Esophagus muscularis mucosa (tissue), 4 donors: ENCODE measurements around the gene THSD4. TPM values are rescaled to one million over a fixed set of nuclear protein-coding genes. Genes with fewer than 3 reads are reported as not detected.
"Not testable (repeated sequence)": the region's sequence is repeated elsewhere in the genome, so short reads cannot be mapped to it uniquely, and the experiment has no call there.

Source experiments
- DNase-seq: peaks from one replicate; pipeline ENCODE4 v3.0.0-alpha.2; 2017; ENCODE audit errors: extremely low spot score
- H3K27ac ChIP-seq, 4 donors: fragments of 200-600 bp; sonication (generic); replicated peaks in 1 of 4; 1 replicate in 3 of 4; 2 replicates in 1 of 4; pipeline ENCODE4 v1.5.1; 2016 to 2019; ENCODE audit warnings: mild to moderate bottlenecking in 1 of 4
- H3K27me3 ChIP-seq, 4 donors: fragments of 200-600 bp; sonication (generic); one replicate each; pipeline versions ENCODE4 v1.5.1 to v1.6.0; 2016 to 2019
- H3K36me3 ChIP-seq, 4 donors: fragments of 200-600 bp; sonication (generic); one replicate each; pipeline ENCODE4 v1.5.1; 2016 to 2019
- H3K4me1 ChIP-seq, 4 donors: fragments of 200-600 bp; sonication (generic); one replicate each; pipeline ENCODE4 v1.5.1; 2016 to 2019
- H3K4me3 ChIP-seq, 4 donors: fragments of 200-600 bp; sonication (generic); 1 replicate in 2 of 4; 2 replicates in 2 of 4; pipeline ENCODE4 v1.5.1; 2016 to 2019; ENCODE audit warnings: mild to moderate bottlenecking in 4 of 4, moderate library complexity in 1 of 4
- H3K9me3 ChIP-seq, 4 donors: fragments of 200-600 bp; sonication (generic); 1 replicate in 3 of 4; 2 replicates in 1 of 4; pipeline ENCODE4 v1.5.1; 2016 to 2019
- EP300 ChIP-seq: sonication (generic); formaldehyde crosslinking; IDR thresholded peaks from one replicate; pipeline ENCODE4 v1.6.1; 2017; ENCODE audit warnings: antibody characterized with exemption
- POLR2A ChIP-seq: fragments of 450-650 bp; IDR thresholded peaks from one replicate; pipeline ENCODE4 v1.6.1; 2017; ENCODE audit warnings: antibody characterized with exemption, moderate library complexity, mild to moderate bottlenecking, low read depth
- POLR2AphosphoS5 ChIP-seq, 2 donors: sonication (generic); formaldehyde crosslinking; IDR thresholded peaks; one replicate each; pipeline ENCODE4 v1.6.1; 2017; ENCODE audit warnings: antibody characterized with exemption in 2 of 2
- WGBS: methylation state at CpG from one replicate; pipeline ENCODE4 v1.1.5; 2018; 5-methylcytosine and 5-hydroxymethylcytosine counted together
- intact Hi-C: fragments of 100-400 bp; cut with DNase I; formaldehyde crosslinking; loops from one replicate; pipeline ENCODE4 v1.15.1; 2023
- total RNA-seq, 4 donors: library from RNA; depleted of rRNA; stranded (reverse); fragments of >200 nt; gene quantifications; one replicate each; pipeline versions ENCODE4 v1.1.0 to v1.2.1, GENCODE V29; 2016
- TF ChIP-seq, protein P1 (sequence below), 3 experiments: fragments of 200-600 bp in 2 of 3; fragments of 450-650 bp in 1 of 3; sonication (generic) in 2 of 3; IDR thresholded peaks; one replicate each; pipeline ENCODE4 v1.5.1; 2017 to 2019; ENCODE audit warnings: antibody characterized with exemption in 3 of 3, mild to moderate bottlenecking in 2 of 3, moderate library complexity in 1 of 3

The THSD4 gene
- total RNA-seq, 4 donors from 2014 or later: 3.2 to 6.6 (median 5.6) TPM

DNA sequence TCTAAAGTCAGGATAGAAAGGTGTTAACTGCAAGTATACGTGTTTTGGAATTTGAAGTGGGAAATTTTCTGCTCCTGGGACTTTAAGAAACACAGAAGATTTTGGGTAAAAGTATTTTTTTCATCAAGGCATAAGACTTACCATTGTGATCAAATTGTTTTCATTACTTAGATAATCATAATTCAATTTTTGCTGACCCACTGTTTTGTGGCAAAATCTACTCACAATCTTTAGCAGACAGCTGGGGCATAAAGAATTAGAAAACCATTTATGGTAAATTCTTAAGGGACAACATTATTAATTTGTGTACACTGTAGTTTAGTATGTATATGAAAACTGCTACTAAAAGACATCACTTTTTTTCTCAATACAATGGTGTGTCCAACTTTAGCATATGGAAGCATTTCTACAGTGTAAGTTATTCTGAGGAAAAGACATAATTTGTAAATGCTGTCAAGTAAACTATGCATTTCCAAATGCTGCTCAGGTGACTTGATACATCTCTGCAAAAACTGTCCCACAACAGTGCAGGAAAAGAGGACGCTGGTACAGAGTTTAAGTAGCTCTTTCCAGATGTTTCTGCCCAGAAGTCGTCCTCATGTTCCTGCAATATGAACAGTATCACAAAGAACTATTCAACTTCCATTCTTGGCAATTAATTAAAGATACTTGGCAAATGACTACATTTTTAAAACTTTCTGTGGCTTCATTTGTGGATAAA is 52.3 kb downstream of the THSD4 start:
- no peaks in the 10 kb centered on the region for H3K27me3 ChIP-seq
- intact Hi-C loops: no loop called here
- H3K36me3 ChIP-seq: no peaks in the 10 kb centered on the region
- no peak overlapping the region for H3K4me3 ChIP-seq
- H3K4me1 ChIP-seq: peaks cover 0 to 7% (median 0%) of the 10 kb centered on the region in 4 donors
- TF ChIP-seq POLR2A (no peak), EP300 (no peak), POLR2AphosphoS5 (IDR thresholded peaks at IDR 0.05) (no peak)
- TF ChIP-seq, protein P1, sequence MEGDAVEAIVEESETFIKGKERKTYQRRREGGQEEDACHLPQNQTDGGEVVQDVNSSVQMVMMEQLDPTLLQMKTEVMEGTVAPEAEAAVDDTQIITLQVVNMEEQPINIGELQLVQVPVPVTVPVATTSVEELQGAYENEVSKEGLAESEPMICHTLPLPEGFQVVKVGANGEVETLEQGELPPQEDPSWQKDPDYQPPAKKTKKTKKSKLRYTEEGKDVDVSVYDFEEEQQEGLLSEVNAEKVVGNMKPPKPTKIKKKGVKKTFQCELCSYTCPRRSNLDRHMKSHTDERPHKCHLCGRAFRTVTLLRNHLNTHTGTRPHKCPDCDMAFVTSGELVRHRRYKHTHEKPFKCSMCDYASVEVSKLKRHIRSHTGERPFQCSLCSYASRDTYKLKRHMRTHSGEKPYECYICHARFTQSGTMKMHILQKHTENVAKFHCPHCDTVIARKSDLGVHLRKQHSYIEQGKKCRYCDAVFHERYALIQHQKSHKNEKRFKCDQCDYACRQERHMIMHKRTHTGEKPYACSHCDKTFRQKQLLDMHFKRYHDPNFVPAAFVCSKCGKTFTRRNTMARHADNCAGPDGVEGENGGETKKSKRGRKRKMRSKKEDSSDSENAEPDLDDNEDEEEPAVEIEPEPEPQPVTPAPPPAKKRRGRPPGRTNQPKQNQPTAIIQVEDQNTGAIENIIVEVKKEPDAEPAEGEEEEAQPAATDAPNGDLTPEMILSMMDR (IDR thresholded peaks at IDR 0.05): no peak
- no peak overlapping the region for H3K27ac ChIP-seq
- DNase-seq: no peak
- peaks cover 0 to 3% (median 1%) of the 10 kb centered on the region in 4 donors for H3K9me3 ChIP-seq
- WGBS: 43% methylated on average over 3 of the region's 3 CpGs

DNA sequence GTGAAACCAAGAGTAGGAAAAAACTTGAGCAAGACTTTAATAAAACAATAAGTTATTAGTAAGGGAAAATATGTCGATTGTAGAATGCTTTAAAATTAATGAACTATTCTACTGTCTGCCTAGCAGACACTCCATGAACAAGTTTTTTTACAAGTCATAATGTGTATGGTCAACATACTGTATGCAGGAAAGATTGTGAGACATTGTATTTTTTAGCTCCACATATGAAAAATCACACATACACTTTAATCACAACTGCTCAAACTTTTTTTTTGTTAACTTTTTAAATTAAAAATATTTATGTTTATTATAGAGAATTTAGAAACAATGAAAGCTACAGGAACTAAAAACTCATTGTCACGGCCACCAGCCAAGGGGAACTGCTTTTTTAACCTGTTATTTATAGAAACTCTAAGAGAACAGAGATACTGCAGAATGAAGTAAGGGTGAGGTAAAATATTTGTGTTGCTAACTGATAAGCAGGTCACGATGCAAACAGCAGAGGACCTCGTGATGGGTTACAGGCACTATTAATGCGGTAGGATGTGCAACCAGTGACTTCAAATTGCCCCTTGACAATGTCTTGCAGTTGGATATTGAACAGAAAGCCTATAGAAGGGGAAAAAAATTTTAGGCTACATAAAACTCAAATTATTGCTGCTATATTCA is 53.0 kb downstream of the THSD4 start:
- Histone ChIP-seq H3K36me3 (no peaks in the 10 kb centered on the region), H3K27ac (no peak overlapping the region), H3K4me1 (peaks cover 0 to 7% (median 0%) of the 10 kb centered on the region in 4 donors), H3K27me3 (no peaks in the 10 kb centered on the region), H3K4me3 (no peak overlapping the region), H3K9me3 (peaks cover 0 to 3% (median 1%) of the 10 kb centered on the region in 4 donors)
- intact Hi-C loops: no loop called here
- TF ChIP-seq EP300 (no peak), POLR2A (no peak)
- 54% methylated on average over 5 of the region's 5 CpGs for WGBS
- DNase-seq: no peak

DNA sequence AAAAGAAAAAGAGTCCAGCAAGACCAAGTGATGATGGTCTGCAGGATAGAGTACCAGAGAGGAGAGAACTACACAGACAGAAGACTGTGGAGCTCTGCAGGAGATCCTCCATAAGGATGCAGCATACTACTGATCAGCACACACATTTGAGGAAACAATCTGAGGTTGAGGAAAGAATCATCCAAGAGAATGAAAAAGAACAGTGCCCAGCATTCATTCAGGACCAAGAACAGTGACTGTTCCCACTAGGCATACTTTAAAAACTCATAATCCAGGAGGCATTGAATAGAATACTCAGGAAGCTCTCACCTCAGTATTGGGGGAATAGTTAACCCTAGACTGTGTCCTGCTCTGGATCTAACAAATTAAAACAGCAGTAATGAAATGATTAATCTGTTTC is 54.9 kb downstream of the THSD4 start:
- no peak overlapping the region for H3K4me3 ChIP-seq
- H3K36me3 ChIP-seq: no peaks in the 10 kb centered on the region
- no peak for TF ChIP-seq POLR2A
- TF ChIP-seq, protein P1 (IDR thresholded peaks at IDR 0.05): no peak
- TF ChIP-seq EP300: no peak
- no peak for TF ChIP-seq POLR2AphosphoS5 (IDR thresholded peaks at IDR 0.05)
- no peak overlapping the region for H3K27ac ChIP-seq
- H3K9me3 ChIP-seq: peaks cover 0 to 8% (median 2%) of the 10 kb centered on the region in 4 donors
- no peak for DNase-seq
- H3K27me3 ChIP-seq: no peaks in the 10 kb centered on the region
- H3K4me1 ChIP-seq: peaks cover 0 to 7% (median 0%) of the 10 kb centered on the region in 4 donors
- intact Hi-C loops: no loop called here

DNA sequence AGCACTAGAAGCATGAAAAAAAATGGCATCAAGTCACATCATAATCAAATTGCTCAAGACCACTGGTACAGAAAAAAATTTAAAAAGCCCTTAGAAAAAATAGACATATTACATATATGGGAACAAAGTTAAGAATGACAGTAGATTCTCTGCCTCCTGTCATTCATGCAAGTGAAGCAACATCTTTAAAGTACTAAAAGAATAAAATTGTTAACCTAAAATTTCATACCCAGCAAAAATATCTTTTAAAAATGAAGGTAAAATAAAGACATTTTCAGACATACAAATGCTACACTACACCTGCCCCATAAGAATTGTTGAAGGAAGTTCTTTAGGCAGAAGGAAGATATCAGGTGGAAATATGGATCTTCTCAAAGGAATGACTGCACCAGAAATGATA is 55.9 kb downstream of the THSD4 start:
- DNase-seq: no peak
- Histone ChIP-seq H3K27me3 (no peaks in the 10 kb centered on the region), H3K27ac (no peak overlapping the region), H3K36me3 (no peaks in the 10 kb centered on the region), H3K9me3 (peaks cover 0 to 8% (median 2%) of the 10 kb centered on the region in 4 donors), H3K4me3 (no peak overlapping the region), H3K4me1 (peaks cover 0 to 7% (median 0%) of the 10 kb centered on the region in 4 donors)
- TF ChIP-seq EP300 (no peak), POLR2AphosphoS5 (IDR thresholded peaks at IDR 0.05) (no peak), POLR2A (no peak)
- TF ChIP-seq, protein P1 (IDR thresholded peaks at IDR 0.05): no peak
- intact Hi-C loops: no loop called here

DNA sequence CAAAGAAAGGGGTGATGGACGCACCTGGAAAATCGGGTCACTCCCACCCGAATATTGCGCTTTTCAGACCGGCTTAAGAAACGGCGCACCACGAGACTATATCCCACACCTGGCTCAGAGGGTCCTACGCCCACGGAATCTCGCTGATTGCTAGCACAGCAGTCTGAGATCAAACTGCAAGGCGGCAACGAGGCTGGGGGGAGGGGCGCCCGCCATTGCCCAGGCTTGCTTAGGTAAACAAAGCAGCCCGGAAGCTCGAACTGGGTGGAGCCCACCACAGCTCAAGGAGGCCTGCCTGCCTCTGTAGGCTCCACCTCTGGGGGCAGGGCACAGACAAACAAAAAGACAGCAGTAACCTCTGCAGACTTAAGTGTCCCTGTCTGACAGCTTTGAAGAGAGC is 59.1 kb downstream of the THSD4 start:
- intact Hi-C loops, H3K4me1 ChIP-seq, H3K27me3 ChIP-seq, H3K27ac ChIP-seq, H3K4me3 ChIP-seq, H3K36me3 ChIP-seq, H3K9me3 ChIP-seq, DNase-seq: not testable (repeated sequence)
- WGBS: 83% methylated on average over 4 of the region's 17 CpGs
